ENCODE measurements around the gene HMX3. TPM values are rescaled to one million over a fixed set of nuclear protein-coding genes. Genes with fewer than 3 reads are reported as not detected.

Gene HMX3
- total and polyA plus RNA-seq, 9 donors = 0.23 TPM; not detected in 8

DNA sequence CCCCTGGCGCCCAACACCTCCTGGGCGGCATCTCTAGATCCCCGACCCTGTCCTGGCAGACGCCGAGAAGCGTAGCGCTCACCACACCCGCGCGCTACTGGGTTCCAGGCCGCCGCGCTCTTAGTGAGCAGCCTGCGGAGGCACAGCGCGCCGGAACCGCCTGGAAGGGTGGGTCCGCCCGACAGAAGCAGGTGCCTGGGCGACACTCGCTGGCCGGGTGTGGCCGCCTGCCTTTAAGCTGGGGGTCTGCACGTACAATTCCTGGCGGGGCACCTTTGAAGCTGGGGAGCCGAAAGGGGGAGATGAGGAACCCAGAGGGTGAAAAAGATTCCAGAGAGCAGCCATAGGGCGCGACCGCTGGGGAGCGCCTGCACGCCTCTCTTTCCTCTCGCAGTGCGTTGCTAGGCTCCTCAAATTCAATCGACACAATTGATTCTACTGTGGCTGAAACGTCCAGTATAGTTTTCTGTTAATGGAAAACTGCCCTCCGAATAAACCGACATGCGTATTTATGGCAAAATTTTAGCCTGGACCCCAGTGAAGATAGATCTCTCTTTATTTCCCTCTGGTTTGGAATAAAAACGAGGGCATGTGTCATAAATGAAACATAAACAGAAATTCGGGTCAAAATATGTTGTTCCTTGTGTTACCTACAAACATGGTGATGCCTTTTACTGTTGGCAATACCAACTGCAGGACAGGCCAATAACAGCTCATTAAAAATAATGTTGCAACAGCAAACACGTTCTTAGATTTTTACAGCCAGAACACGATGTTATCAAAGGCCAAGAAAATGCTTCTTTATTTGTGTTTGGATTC lies 4.6 kb downstream of the HMX3 start:
- intact Hi-C loops (cut with DNase I) = no loop called here
- WGBS, 3 donors = 4 to 5% (median 4%) methylated on average over 43 of the region's 43 CpGs

GRCh38 chr10:123140983-123141390 lies 5.2 kb downstream of the HMX3 start:
- Histone ChIP-seq H3K4me1 (ENCODE audit: insufficient read depth) (peaks cover 9% of the 10 kb centered on the region), H3K36me3 (no peaks in the 10 kb centered on the region), H3K27ac (no peak overlapping the region), H3K27me3 (peaks cover 13% of the 10 kb centered on the region), H3K9me3 (no peaks in the 10 kb centered on the region), H3K4me3 (no peak overlapping the region)
- DNase-seq = no peak
- no peak for TF ChIP-seq POLR2A (IDR thresholded peaks at IDR 0.05)
- no peak for TF ChIP-seq CTCF (IDR thresholded peaks at IDR 0.05)
- no peak for TF ChIP-seq EP300 (IDR thresholded peaks at IDR 0.05)
- WGBS, 3 donors = 2 to 4% (median 4%) methylated on average over 6 of the region's 6 CpGs
- intact Hi-C loops (cut with DNase I) = no loop called here

More for the DNA sequence above, 4.6 kb downstream of the HMX3 start:
- H3K9me3 ChIP-seq = no peaks in the 10 kb centered on the region
- no peak for DNase-seq
- H3K4me1 ChIP-seq (ENCODE audit: insufficient read depth) = peaks cover 12% of the 10 kb centered on the region
- TF ChIP-seq CTCF (IDR thresholded peaks at IDR 0.05) (no peak), POLR2A (IDR thresholded peaks at IDR 0.05) (no peak), EP300 (IDR thresholded peaks at IDR 0.05) (no peak)
- no peak overlapping the region for H3K4me3 ChIP-seq
- H3K36me3 ChIP-seq = no peaks in the 10 kb centered on the region
- peaks cover 16% of the 10 kb centered on the region for H3K27me3 ChIP-seq
- H3K27ac ChIP-seq = no peak overlapping the region

DNA sequence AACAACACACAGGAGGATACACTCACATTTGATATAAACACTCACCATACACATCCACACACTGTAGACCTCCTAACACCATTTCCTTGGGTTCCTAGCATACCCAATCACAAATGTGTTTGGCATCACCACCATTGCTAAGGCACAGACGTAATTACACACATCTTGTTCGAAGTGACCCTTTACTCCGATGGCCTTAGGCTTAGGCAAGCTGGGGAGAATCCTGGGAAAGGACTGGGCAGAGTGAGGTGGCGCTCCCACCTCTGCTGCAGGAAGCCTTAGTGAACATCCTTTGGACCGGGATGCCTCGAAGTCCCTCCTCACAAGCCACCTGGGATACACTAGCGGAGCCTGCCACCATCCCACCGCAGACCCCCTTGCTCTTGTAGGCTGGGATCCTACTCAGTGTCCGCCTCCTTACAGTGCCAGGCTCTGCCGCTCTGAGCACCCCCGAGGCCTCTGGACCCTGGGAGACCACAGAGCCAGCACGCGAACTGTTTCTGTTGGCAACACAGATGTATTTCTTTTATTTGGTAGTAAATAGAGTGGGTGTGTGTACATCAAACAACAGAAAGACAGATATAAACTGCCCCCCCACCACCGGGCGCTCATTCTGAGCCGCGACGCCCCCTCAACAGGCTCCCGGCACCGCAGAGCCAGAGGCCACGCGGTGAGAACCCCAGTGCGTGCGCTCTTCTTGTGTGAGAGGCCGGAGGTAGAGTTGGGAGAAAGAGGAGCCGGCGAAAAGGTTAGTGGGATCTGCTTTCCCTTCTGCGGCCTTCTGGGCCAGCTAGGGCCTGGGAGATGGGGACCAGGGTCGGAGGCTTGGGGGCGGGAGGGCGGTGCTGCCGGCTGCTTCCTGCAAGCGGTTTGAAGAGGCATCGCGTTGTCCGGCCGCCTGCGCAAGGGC lies 6.3 kb downstream of the HMX3 start:
- H3K9me3 ChIP-seq = no peaks in the 10 kb centered on the region
- peaks cover 17% of the 10 kb centered on the region for H3K27me3 ChIP-seq
- H3K27ac ChIP-seq = no peak overlapping the region
- peaks cover 4% of the 10 kb centered on the region for H3K4me1 ChIP-seq (ENCODE audit: insufficient read depth)
- no peak for DNase-seq
- intact Hi-C loops (cut with DNase I) = no loop called here
- no peaks in the 10 kb centered on the region for H3K36me3 ChIP-seq
- 5 to 6% (median 6%) methylated on average over 30 to 38 of the region's 38 CpGs for WGBS, 3 donors
- no peak for TF ChIP-seq POLR2A (IDR thresholded peaks at IDR 0.05)
- no peak for TF ChIP-seq EP300 (IDR thresholded peaks at IDR 0.05)
- TF ChIP-seq CTCF (IDR thresholded peaks at IDR 0.05) = no peak
- no peak overlapping the region for H3K4me3 ChIP-seq

DNA sequence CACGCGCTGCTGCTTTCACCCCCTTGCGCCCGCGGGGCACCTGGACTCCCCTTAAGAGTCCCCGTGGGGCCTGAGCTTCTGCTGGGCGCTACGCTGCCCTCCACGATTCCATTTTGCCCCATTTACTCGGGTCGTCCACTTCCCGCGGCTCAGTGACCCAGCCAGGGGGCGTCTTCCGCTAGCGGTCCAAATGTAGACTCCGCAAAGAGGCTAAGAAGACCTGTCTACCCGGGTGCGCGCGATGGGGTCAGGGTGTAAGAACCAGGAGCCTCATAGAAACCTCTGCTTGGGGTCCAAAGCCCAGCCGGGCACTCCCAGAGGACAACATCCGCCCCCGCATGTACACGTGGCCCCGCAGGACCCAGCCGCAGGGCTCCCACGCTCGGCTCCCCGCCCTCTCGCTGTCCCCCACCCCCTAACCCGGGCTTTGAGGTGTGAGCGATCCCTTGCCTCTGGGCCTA lies 7.0 kb downstream of the HMX3 start:
- no peak for TF ChIP-seq POLR2A (IDR thresholded peaks at IDR 0.05)
- no peak for TF ChIP-seq EP300 (IDR thresholded peaks at IDR 0.05)
- TF ChIP-seq CTCF (IDR thresholded peaks at IDR 0.05) = no peak
- Histone ChIP-seq H3K27me3 (peaks cover 13% of the 10 kb centered on the region), H3K4me1 (ENCODE audit: insufficient read depth) (no peaks in the 10 kb centered on the region), H3K27ac (no peak overlapping the region), H3K36me3 (no peaks in the 10 kb centered on the region), H3K9me3 (no peaks in the 10 kb centered on the region), H3K4me3 (no peak overlapping the region)
- intact Hi-C loops (cut with DNase I) = no loop called here
- 1 to 5% (median 2%) methylated on average over 17 to 33 of the region's 33 CpGs for WGBS, 3 donors
- no peak for DNase-seq

All from ovary (tissue), 9 donors.